ENCODE measurements around the gene TUBB6.

Gene TUBB6

GRCh38 chr18:12345491-12346239 lies 37.6 kb downstream of the TUBB6 start:
- DNase-seq: no peak

GRCh38 chr18:12346240-12346565 lies 38.2 kb downstream of the TUBB6 start:
- no peak for DNase-seq

GRCh38 chr18:12347895-12348294 lies 39.9 kb downstream of the TUBB6 start:
- DNase-seq: no peak

- no peak for DNase-seq
Measured at GRCh38 chr18:12352188-12352587, 44.1 kb downstream of the TUBB6 start.

DNA sequence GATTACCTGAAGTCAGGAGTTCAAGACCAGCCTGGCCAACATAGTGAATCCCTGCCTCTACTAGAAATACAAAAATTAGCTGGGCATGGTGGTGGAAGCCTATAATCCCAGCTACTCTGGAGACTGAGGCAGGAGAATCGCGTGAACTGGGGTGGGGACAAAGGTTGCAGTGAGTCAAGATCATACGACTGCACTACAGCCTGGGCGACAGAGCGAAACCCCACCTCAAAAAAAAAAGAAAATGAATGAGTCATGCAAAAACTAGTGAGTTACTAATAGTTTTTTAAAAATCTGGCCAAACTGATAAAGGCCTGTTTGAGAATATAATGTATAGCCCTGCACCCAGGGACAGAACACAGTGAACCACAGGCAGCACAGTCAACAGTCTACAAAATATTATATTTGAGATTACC lies 51.5 kb downstream of the TUBB6 start:
- DNase-seq: no peak

- no peak for DNase-seq
Measured at GRCh38 chr18:12361770-12362378, 53.8 kb downstream of the TUBB6 start.

- no peak for DNase-seq
Measured at GRCh38 chr18:12362473-12363174, 54.6 kb downstream of the TUBB6 start.

- DNase-seq: no peak
Measured at GRCh38 chr18:12366379-12366778, 58.3 kb downstream of the TUBB6 start.

GRCh38 chr18:12366784-12367183 lies 58.7 kb downstream of the TUBB6 start:
- DNase-seq: no peak

DNA sequence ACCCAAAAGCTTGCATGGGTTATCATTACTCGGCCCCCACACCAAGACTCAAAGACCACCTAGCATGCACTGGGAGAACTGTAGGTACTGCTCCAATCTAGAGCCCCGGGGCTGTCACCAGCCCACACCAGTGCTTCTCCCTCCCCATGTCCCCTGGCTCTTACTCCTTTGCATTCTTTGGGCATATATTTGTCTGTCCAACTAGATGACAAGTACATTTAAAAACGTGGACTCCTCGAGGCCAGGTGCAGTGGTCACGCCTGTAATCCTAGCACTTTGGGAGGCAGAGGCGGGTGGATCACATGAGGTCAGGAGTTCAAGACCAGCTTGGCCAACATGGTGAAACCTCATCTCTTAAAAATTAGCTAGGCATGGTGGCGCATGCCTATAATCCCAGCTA lies 61.2 kb downstream of the TUBB6 start:
- DNase-seq: no peak

GRCh38 chr18:12371590-12371989 lies 63.5 kb downstream of the TUBB6 start:
- DNase-seq: no peak

DNA sequence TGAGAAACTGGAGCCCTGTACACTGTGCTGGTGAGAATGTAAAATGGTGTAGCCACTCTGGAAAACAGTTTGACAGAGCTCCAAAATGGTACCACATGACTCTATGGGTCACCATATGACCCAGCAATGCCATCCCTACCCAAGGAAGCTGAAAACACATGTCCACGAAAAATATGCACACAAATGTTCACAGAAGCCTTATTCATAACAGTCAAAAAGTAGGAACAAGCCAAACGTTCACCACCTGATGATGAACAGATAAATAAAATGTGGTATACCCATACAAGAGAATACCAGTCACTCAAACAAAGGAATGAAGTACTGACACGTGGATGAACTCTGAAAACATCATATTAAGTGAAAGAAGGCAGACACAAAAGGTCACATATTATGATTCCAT lies 64.4 kb downstream of the TUBB6 start:
- DNase-seq: no peak

- DNase-seq: no peak
Measured at GRCh38 chr18:12373116-12373770, 65.2 kb downstream of the TUBB6 start.

- no peak for DNase-seq
Measured at GRCh38 chr18:12373771-12374116, 65.7 kb downstream of the TUBB6 start.

DNA sequence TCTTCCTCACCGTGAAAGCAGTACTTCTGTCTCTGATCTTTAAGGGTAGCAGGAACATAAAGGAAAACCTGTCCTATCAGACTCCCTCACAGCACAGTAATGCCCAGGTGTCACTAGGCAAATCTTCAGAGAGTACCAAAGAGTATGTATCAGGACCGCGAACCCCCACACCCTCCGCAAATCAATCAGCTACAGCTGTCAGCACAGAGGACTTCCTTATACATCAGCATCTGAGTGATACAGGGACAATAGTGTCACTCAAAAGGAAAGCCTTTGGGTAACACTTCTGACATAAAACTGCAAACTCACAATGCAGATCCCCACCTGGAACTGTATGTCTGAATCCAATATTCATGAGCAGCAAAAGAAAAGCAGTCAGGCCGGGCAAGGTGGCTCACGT lies 66.4 kb downstream of the TUBB6 start:
- DNase-seq: no peak

All from CD4-positive, alpha-beta T cell treated with Interleukin-15 for 1 hour (primary cell).